GM12873 (cell line): ENCODE results near the gene GLTP.

Experiments used
- CTCF ChIP-seq: IDR thresholded peaks from 2 replicates; pipeline ENCODE4 v1.5.1; 2012; ENCODE audit warnings: low read depth, mild to moderate bottlenecking, moderate library complexity, low read length, control low read depth; ENCODE audit not compliant: insufficient read depth; ENCODE audit errors: missing control alignments

Gene GLTP

GRCh38 chr12:109813810-109814416, 66.4 kb downstream of the GLTP start:
- TF ChIP-seq CTCF: no peak

- no peak for TF ChIP-seq CTCF
Measured at GRCh38 chr12:109811624-109811995, 68.7 kb downstream of the GLTP start.

GRCh38 chr12:109810954-109811623, 69.3 kb downstream of the GLTP start:
- TF ChIP-seq CTCF: no peak

- no peak for TF ChIP-seq CTCF
Measured at GRCh38 chr12:109808876-109809646, 71.3 kb downstream of the GLTP start.

- TF ChIP-seq CTCF: no peak
Measured at GRCh38 chr12:109807954-109808643, 72.2 kb downstream of the GLTP start.

GRCh38 chr12:109804820-109805761, 75.2 kb downstream of the GLTP start:
- TF ChIP-seq CTCF: peak; percentile 97
